HFF-Myc (cell line): ENCODE results near the gene C1QC.
A peak's percentile ranks its signal among the peaks of the same experiment; 100 is the strongest.

Source experiments
- DNase-seq: peaks from one replicate; pipeline ENCODE4 v3.0.0-alpha.2; 2011; ENCODE audit warnings: low read depth; ENCODE audit errors: extremely low read depth
- H3K4me3 ChIP-seq: replicated peaks from 2 replicates; pipeline ENCODE4 v1.5.1; 2011; ENCODE audit warnings: low read depth, mild to moderate bottlenecking, control low read depth, low read length
- CTCF ChIP-seq: IDR thresholded peaks from 2 replicates; pipeline ENCODE4 v1.5.1; 2012; ENCODE audit warnings: mild to moderate bottlenecking, low read depth, low read length, control low read depth; ENCODE audit errors: missing control alignments

Gene C1QC

GRCh38 chr1:22641247-22641646 is 2.2 kb upstream of the C1QC start:
- DNase-seq: no peak
- no peak for TF ChIP-seq CTCF
- no peak overlapping the region for H3K4me3 ChIP-seq

- DNase-seq: no peak
- TF ChIP-seq CTCF: peak; percentile 94
- H3K4me3 ChIP-seq: no peak overlapping the region
Observed at GRCh38 chr1:22641906-22642636, 1.4 kb upstream of the C1QC start.

- no peak for DNase-seq
- TF ChIP-seq CTCF: no peak
Observed at GRCh38 chr1:22643928-22644327, 495 bp downstream of the C1QC start.

GRCh38 chr1:22645931-22646330 is 2.5 kb downstream of the C1QC start:
- TF ChIP-seq CTCF: no peak
- no peak overlapping the region for H3K4me3 ChIP-seq
- no peak for DNase-seq

More at GRCh38 chr1:22643928-22644327, 495 bp downstream of the C1QC start:
- H3K4me3 ChIP-seq: no peak overlapping the region

- no peak overlapping the region for H3K4me3 ChIP-seq
- no peak for TF ChIP-seq CTCF
- DNase-seq: no peak
Observed at GRCh38 chr1:22646384-22646783, 3.0 kb downstream of the C1QC start.

- no peak for DNase-seq
- TF ChIP-seq CTCF: no peak
- no peak overlapping the region for H3K4me3 ChIP-seq
Observed at GRCh38 chr1:22650089-22650693, 6.8 kb downstream of the C1QC start.
